Measurements from ENCODE around the gene CGN.

DNA sequence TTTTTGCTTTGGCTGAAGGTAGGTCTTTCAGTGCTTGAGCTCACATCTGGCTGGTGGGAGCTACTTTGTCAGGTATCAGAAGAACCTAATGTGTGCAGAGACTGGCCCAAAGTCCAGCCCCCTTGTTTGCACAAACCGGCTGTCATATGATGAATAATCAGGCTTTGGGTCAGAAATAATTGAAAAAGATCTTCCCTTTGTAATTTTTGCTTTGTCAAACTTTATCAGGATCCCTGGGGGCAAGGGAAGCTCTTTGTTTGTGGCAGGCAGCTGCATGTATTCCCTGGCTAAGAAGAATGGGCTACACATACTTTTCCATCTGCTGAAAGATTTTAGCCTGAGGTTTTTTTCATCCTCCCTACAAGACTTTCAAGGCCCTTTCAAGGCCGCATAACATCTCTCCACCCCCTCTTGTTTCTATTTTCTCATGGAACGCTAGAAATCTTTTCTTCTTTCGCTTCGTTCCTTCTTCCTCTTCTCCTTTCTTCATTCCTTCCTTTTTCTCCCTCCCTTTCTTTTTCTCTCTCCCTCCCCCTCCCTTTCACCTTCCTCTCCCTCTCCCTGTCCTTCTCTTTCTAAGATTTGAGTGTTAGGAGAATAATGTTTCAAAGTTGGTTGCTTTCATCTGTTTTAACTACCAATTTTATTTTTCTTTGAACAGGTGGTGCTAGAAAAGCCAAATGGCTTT is 54.5 kb downstream of the CGN start:
- TF ChIP-seq PHF20 (CRISPR knock-in tag; IDR thresholded peaks at IDR 0.05) (no peak), NR2C2 (CRISPR knock-in tag; IDR thresholded peaks at IDR 0.05; ENCODE audit: borderline replicate concordance) (no peak), DNMT1 (CRISPR knock-in tag; IDR thresholded peaks at IDR 0.05) (no peak), TRIM24 (CRISPR knock-in tag; IDR thresholded peaks at IDR 0.05) (no peak), HHEX (CRISPR knock-in tag; IDR thresholded peaks at IDR 0.05) (no peak), PAF1 (CRISPR knock-in tag; IDR thresholded peaks at IDR 0.05) (no peak), PCBP2 (optimal IDR thresholded peaks at IDR 0.05; ENCODE audit: low read depth, low read length, poor library complexity, severe bottlenecking) (no peak)
- TF ChIP-seq, protein P1, sequence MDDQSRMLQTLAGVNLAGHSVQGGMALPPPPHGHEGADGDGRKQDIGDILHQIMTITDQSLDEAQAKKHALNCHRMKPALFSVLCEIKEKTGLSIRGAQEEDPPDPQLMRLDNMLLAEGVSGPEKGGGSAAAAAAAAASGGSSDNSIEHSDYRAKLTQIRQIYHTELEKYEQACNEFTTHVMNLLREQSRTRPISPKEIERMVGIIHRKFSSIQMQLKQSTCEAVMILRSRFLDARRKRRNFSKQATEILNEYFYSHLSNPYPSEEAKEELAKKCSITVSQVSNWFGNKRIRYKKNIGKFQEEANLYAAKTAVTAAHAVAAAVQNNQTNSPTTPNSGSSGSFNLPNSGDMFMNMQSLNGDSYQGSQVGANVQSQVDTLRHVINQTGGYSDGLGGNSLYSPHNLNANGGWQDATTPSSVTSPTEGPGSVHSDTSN (CRISPR knock-in tag; IDR thresholded peaks at IDR 0.05; ENCODE audit: borderline replicate concordance): no peak
- TF ChIP-seq, protein P2, sequence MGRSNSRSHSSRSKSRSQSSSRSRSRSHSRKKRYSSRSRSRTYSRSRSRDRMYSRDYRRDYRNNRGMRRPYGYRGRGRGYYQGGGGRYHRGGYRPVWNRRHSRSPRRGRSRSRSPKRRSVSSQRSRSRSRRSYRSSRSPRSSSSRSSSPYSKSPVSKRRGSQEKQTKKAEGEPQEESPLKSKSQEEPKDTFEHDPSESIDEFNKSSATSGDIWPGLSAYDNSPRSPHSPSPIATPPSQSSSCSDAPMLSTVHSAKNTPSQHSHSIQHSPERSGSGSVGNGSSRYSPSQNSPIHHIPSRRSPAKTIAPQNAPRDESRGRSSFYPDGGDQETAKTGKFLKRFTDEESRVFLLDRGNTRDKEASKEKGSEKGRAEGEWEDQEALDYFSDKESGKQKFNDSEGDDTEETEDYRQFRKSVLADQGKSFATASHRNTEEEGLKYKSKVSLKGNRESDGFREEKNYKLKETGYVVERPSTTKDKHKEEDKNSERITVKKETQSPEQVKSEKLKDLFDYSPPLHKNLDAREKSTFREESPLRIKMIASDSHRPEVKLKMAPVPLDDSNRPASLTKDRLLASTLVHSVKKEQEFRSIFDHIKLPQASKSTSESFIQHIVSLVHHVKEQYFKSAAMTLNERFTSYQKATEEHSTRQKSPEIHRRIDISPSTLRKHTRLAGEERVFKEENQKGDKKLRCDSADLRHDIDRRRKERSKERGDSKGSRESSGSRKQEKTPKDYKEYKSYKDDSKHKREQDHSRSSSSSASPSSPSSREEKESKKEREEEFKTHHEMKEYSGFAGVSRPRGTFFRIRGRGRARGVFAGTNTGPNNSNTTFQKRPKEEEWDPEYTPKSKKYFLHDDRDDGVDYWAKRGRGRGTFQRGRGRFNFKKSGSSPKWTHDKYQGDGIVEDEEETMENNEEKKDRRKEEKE (IDR thresholded peaks at IDR 0.05): no peak
- TF ChIP-seq, protein P3, sequence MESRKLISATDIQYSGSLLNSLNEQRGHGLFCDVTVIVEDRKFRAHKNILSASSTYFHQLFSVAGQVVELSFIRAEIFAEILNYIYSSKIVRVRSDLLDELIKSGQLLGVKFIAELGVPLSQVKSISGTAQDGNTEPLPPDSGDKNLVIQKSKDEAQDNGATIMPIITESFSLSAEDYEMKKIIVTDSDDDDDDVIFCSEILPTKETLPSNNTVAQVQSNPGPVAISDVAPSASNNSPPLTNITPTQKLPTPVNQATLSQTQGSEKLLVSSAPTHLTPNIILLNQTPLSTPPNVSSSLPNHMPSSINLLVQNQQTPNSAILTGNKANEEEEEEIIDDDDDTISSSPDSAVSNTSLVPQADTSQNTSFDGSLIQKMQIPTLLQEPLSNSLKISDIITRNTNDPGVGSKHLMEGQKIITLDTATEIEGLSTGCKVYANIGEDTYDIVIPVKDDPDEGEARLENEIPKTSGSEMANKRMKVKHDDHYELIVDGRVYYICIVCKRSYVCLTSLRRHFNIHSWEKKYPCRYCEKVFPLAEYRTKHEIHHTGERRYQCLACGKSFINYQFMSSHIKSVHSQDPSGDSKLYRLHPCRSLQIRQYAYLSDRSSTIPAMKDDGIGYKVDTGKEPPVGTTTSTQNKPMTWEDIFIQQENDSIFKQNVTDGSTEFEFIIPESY (CRISPR knock-in tag; IDR thresholded peaks at IDR 0.05): no peak
- TF ChIP-seq, protein P4, sequence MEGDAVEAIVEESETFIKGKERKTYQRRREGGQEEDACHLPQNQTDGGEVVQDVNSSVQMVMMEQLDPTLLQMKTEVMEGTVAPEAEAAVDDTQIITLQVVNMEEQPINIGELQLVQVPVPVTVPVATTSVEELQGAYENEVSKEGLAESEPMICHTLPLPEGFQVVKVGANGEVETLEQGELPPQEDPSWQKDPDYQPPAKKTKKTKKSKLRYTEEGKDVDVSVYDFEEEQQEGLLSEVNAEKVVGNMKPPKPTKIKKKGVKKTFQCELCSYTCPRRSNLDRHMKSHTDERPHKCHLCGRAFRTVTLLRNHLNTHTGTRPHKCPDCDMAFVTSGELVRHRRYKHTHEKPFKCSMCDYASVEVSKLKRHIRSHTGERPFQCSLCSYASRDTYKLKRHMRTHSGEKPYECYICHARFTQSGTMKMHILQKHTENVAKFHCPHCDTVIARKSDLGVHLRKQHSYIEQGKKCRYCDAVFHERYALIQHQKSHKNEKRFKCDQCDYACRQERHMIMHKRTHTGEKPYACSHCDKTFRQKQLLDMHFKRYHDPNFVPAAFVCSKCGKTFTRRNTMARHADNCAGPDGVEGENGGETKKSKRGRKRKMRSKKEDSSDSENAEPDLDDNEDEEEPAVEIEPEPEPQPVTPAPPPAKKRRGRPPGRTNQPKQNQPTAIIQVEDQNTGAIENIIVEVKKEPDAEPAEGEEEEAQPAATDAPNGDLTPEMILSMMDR (CRISPR knock-in tag; IDR thresholded peaks at IDR 0.05): no peak
- TF ChIP-seq, protein P5, sequence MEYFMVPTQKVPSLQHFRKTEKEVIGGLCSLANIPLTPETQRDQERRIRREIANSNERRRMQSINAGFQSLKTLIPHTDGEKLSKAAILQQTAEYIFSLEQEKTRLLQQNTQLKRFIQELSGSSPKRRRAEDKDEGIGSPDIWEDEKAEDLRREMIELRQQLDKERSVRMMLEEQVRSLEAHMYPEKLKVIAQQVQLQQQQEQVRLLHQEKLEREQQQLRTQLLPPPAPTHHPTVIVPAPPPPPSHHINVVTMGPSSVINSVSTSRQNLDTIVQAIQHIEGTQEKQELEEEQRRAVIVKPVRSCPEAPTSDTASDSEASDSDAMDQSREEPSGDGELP (IDR thresholded peaks at IDR 0.05; ENCODE audit: borderline replicate concordance, low read depth): no peak
